8988T (cell line): Measurements from ENCODE around the gene CDC25B.
"Not testable (repeated sequence)": the region's sequence is repeated elsewhere in the genome, so short reads cannot be mapped to it uniquely, and the experiment has no call there.

Experiments
- DNase-seq: peaks from one replicate; pipeline ENCODE4 v3.0.0; 2011

CDC25B gene

GRCh38 chr20:3786665-3787323 is 9.3 kb upstream of the CDC25B start, which contains the start of gene CENPB:
TSS of gene CENPB (minus strand) at chr20:3786740. CDS start at chr20:3786483, 257 bp downstream.
- DNase-seq, result peak; percentile 99

GRCh38 chr20:3787324-3788014 is 8.6 kb upstream of the CDC25B start:
- no peak for DNase-seq

GRCh38 chr20:3788685-3789155 is 7.4 kb upstream of the CDC25B start:
- DNase-seq, result no peak

GRCh38 chr20:3789201-3789600 is 6.9 kb upstream of the CDC25B start:
- DNase-seq, result not testable (repeated sequence)

GRCh38 chr20:3794168-3794567 is 1.9 kb upstream of the CDC25B start:
- DNase-seq, result not testable (repeated sequence)

- DNase-seq, result no peak
Measured at GRCh38 chr20:3794701-3795420, 1.2 kb upstream of the CDC25B start.

GRCh38 chr20:3796477-3797225 is 541 bp downstream of the CDC25B start:
- no peak for DNase-seq

GRCh38 chr20:3797226-3797545 is 1.1 kb downstream of the CDC25B start:
- no peak for DNase-seq

GRCh38 chr20:3797592-3798372 is 1.7 kb downstream of the CDC25B start:
- DNase-seq, result no peak

GRCh38 chr20:3798373-3798768 is 2.3 kb downstream of the CDC25B start:
- DNase-seq, result no peak

- no peak for DNase-seq
Measured at GRCh38 chr20:3798908-3799248, 2.8 kb downstream of the CDC25B start.

- DNase-seq, result no peak
Measured at GRCh38 chr20:3800256-3800877, 4.3 kb downstream of the CDC25B start.

- no peak for DNase-seq
Measured at GRCh38 chr20:3800878-3801260, 4.8 kb downstream of the CDC25B start.

GRCh38 chr20:3801299-3801698 is 5.2 kb downstream of the CDC25B start:
- no peak for DNase-seq

- DNase-seq, result no peak
Measured at GRCh38 chr20:3801846-3802245, 5.7 kb downstream of the CDC25B start.

GRCh38 chr20:3802524-3803239 is 6.6 kb downstream of the CDC25B start:
- DNase-seq, result no peak

GRCh38 chr20:3803289-3803688 is 7.2 kb downstream of the CDC25B start:
- no peak for DNase-seq

- DNase-seq, result no peak
Measured at GRCh38 chr20:3803854-3804253, 7.7 kb downstream of the CDC25B start.

GRCh38 chr20:3804254-3804751 is 8.2 kb downstream of the CDC25B start:
- DNase-seq, result no peak

- no peak for DNase-seq
Measured at GRCh38 chr20:3804781-3805180, 8.7 kb downstream of the CDC25B start.

- no peak for DNase-seq
Measured at GRCh38 chr20:3808544-3808943, 12.4 kb downstream of the CDC25B start.
